Heart left ventricle (tissue), 16 donors: ENCODE measurements around the gene GTF2I. TPM values are rescaled to one million over a fixed set of nuclear protein-coding genes. Genes with fewer than 3 reads are reported as not detected.

Source experiments
- ATAC-seq, 4 donors: fragments of 200-7000 bp; cut with Tn5 transposase; one replicate each; pipeline ENCODE4 v1.9.1; 2020 to 2022; ENCODE audit warnings: moderate library complexity in 4 of 4, mild to moderate bottlenecking in 3 of 4, moderate number of reproducible peaks in 1 of 4
- DNase-seq, 5 donors: peaks; one replicate each; pipeline ENCODE4 v3.0.0-alpha.2; 2020
- H3K27ac ChIP-seq, 12 donors: fragments of 200-600 bp; sonication (generic) in 4 of 12; one replicate each; pipeline versions ENCODE4 v1.5.0 to v1.8.0; 2016 to 2022; ENCODE audit warnings: mild to moderate bottlenecking in 2 of 12
- H3K27me3 ChIP-seq, 9 donors: fragments of 200-600 bp; sonication (generic) in 2 of 9; one replicate each; pipeline versions ENCODE4 v1.5.1 to v1.8.0; 2016 to 2022; ENCODE audit warnings: mild to moderate bottlenecking in 3 of 9
- H3K36me3 ChIP-seq, 9 donors: fragments of 200-600 bp; sonication (generic) in 2 of 9; one replicate each; pipeline versions ENCODE4 v1.5.0 to v1.8.0; 2018 to 2022; ENCODE audit warnings: mild to moderate bottlenecking in 2 of 9
- H3K4me1 ChIP-seq, 12 donors: fragments of 200-600 bp; sonication (generic) in 4 of 12; one replicate each; pipeline versions ENCODE4 v1.5.0 to v1.8.0; 2016 to 2022; ENCODE audit warnings: mild to moderate bottlenecking in 3 of 12
- H3K4me3 ChIP-seq, 12 donors: fragments of 200-600 bp; sonication (generic) in 4 of 12; one replicate each; pipeline versions ENCODE4 v1.5.0 to v1.8.0; 2017 to 2022; ENCODE audit warnings: mild to moderate bottlenecking in 9 of 12, moderate library complexity in 4 of 12
- H3K9me3 ChIP-seq, 12 donors: fragments of 200-600 bp; sonication (generic) in 4 of 12; one replicate each; pipeline versions ENCODE4 v1.5.0 to v1.8.0; 2016 to 2022; ENCODE audit warnings: mild to moderate bottlenecking in 1 of 12
- CTCF ChIP-seq, 12 donors: fragments of 200-600 bp; sonication (generic) in 4 of 12; IDR thresholded peaks; one replicate each; pipeline versions ENCODE4 v1.5.0 to v1.8.0; 2018 to 2022; ENCODE audit warnings: antibody characterized with exemption in 12 of 12, mild to moderate bottlenecking in 5 of 12
- POLR2A ChIP-seq, 2 donors: fragments of 450-650 bp; IDR thresholded peaks; one replicate each; pipeline ENCODE4 v1.6.1; 2017; ENCODE audit warnings: antibody characterized with exemption in 2 of 2, mild to moderate bottlenecking in 2 of 2, moderate library complexity in 2 of 2
- WGBS, 4 donors: extraction: QIAGEN DNeasy Blood & Tissue Kit in 2 of 4; methylation state at CpG; one replicate each; pipeline versions ENCODE4 v1.1.5 to v1.1.7; 2013 to 2018; 5-methylcytosine and 5-hydroxymethylcytosine counted together
- intact Hi-C, 10 donors: fragments of 100-400 bp; cut with DNase I; formaldehyde crosslinking; loops; one replicate each; pipeline versions ENCODE4 v1.11.1 to v1.14.2; 2022
- polyA plus RNA-seq, 2 donors: library from polyadenylated mRNA; stranded (reverse); fragments of 200-250 nt; gene quantifications; one replicate each; pipeline ENCODE4 v1.2.3, GENCODE V29; 2013
- total RNA-seq, 9 donors: library from RNA; depleted of rRNA in 2 of 9; stranded (reverse); fragments of >200 nt in 2 of 9; fragmentation: NEBNext Ultra II Directional in 3 of 9; extraction: Animal tissue kit (Norgen Biotek cat#: 25700) in 3 of 9; gene quantifications; one replicate each; pipeline versions ENCODE4 v1.1.0 to v1.2.4, GENCODE V29; 2016 to 2023
- donor health status: ischemic (EF 13 %, LVEDD 7.1; RV severe dilation, severe dysfunction).
- donor health status: healthy with polysubstance abuse.
- donor health status: DM: no; HTN: yes; CAD: no.
- donor health status: DM: no; HTN: no; CAD: no.
- donor health status: ischemic (EF 25% LVEDD 6.9; RV normal size, moderate dysfunction).
- donor health status: ischemic (EF 25% LVEDD 5.7; RV mildly dilated, moderate dysfunction).
- donor health status: healthy.
- donor health status: DM: yes; HTN: yes; CAD: no.
- donor health status: ischemic (EF 35%, LVEDD 5.7; RV mildly dilated, moderate dysfunction).
- donor health status: nonischemic (EF 11% LVEDD 7.7; RV severe dilation, severe dysfunction).
- donor health status: DM: yes; HTN: yes; CAD: no.
- donor health status: PGD.
- donor health status: ischemic (EF 29% LVEDD 5.4; RV normal size, mild dysfunction).
- donor health status: nonischemic (EF 23%, LVEDD 6.1; RV moderate dilation, normal function).

Gene GTF2I
- total and polyA plus RNA-seq, 11 donors: 28.8 to 135 (median 113) TPM

DNA sequence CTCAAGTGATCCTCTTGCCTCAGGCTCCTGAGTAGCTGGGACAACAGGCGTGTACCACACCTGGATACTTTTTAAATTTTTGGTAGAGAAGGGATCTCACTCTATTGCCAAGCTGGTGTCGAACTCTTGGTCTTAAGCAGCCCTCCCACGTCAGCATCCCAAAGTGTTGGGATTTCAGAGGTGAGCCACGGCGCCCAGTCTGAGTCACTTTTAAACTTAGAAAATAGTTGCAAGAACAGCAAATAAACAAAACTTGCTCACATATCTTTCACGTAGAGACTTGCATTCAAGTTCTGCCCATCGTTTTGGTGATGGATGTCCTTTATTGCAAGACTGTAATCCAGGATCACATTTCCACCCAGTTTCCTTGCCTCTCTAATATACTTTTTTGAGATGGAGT is 16.6 kb downstream of the GTF2I start:
- ATAC-seq (no peak), DNase-seq (no peak)
- no peak overlapping the region for H3K27ac ChIP-seq
- WGBS, 4 donors: 88 to 92% (median 91%) methylated on average over 7 of the region's 7 CpGs
- H3K36me3 ChIP-seq: peaks cover 0 to 32% (median 10%) of the 10 kb centered on the region in 9 donors
- H3K4me3 ChIP-seq: no peak overlapping the region
- H3K4me1 ChIP-seq: peaks cover 5 to 42% (median 25%) of the 10 kb centered on the region in 12 donors
- intact Hi-C loops: loop anchor here in 1 of 10 donors (5.0 kb wide), 1 partner anchor 38 kb away; no protein-coding TSS in a partner anchor
- H3K27me3 ChIP-seq: no peaks in the 10 kb centered on the region
- no peaks in the 10 kb centered on the region for H3K9me3 ChIP-seq
- TF ChIP-seq POLR2A (IDR thresholded peaks at IDR 0.05): no peak
- TF ChIP-seq CTCF (IDR thresholded peaks at IDR 0.05): no peak

DNA sequence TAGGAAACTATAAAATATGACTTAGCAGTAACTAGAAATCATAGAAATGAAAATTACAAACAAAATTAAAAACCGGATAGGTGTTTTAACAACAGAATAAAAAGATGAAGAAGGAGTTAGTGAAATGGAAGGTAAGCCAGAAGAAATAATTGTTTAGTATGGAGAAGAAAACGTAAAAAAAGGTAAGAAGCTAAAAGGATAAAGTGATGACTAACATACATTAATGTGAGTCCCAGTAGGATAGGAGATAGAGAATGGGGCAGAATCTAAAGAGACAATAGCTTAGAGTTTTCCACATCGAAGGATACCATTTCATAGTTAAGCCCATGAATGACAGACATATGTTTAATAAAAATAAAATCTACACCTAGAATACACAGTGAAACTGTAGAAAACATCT is 25.3 kb downstream of the GTF2I start:
- H3K4me3 ChIP-seq: no peak overlapping the region
- intact Hi-C loops: loop anchor here in 1 of 10 donors (2.0 kb wide), 1 partner anchor 20 kb away; no protein-coding TSS in a partner anchor
- no peak overlapping the region for H3K27ac ChIP-seq
- no peaks in the 10 kb centered on the region for H3K27me3 ChIP-seq
- 95 to 99% (median 96%) methylated on average over 3 of the region's 3 CpGs for WGBS, 4 donors
- H3K4me1 ChIP-seq: peaks cover 0 to 24% (median 2%) of the 10 kb centered on the region in 12 donors
- ATAC-seq (no peak), DNase-seq (no peak)
- TF ChIP-seq POLR2A (IDR thresholded peaks at IDR 0.05) (no peak), CTCF (IDR thresholded peaks at IDR 0.05) (no peak)
- H3K9me3 ChIP-seq: no peaks in the 10 kb centered on the region
- peaks cover 0 to 19% (median 2%) of the 10 kb centered on the region in 9 donors for H3K36me3 ChIP-seq

DNA sequence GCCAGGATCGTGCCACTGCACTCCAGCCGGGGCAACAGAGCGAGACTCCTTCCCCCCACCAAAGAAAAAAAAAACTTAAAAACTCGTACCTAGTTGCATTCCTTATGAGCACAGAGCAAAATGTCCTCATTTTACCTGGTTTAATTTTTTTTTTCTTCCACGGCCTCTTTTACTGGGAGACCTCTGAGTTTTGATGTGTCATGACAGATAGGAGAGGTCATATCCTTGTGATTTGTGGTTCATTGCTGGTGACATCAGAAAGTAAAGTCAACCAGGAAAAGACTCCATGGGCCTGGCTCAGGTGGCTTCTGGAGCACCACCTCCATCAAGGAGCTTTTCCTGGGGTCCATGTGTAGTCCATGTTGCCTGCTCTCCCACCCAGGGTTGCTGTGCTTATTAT is 26.3 kb downstream of the GTF2I start:
- Histone ChIP-seq H3K4me1 (peaks cover 0 to 24% (median 2%) of the 10 kb centered on the region in 12 donors), H3K27me3 (no peaks in the 10 kb centered on the region), H3K27ac (no peak overlapping the region), H3K9me3 (no peaks in the 10 kb centered on the region), H3K36me3 (peaks cover 0 to 11% (median 0%) of the 10 kb centered on the region in 9 donors), H3K4me3 (no peak overlapping the region)
- ATAC-seq: no peak
- intact Hi-C loops: loop anchor here in 1 of 10 donors (2.0 kb wide), 1 partner anchor 21 kb away; no protein-coding TSS in a partner anchor
- DNase-seq: no peak
- no peak for TF ChIP-seq POLR2A (IDR thresholded peaks at IDR 0.05)
- no peak for TF ChIP-seq CTCF (IDR thresholded peaks at IDR 0.05)
- WGBS, 4 donors: 88 to 95% (median 92%) methylated on average over 5 of the region's 5 CpGs

- DNase-seq (no peak), ATAC-seq (no peak)
- no peaks in the 10 kb centered on the region for H3K9me3 ChIP-seq
- H3K4me1 ChIP-seq: peaks cover 0 to 24% (median 2%) of the 10 kb centered on the region in 12 donors
- TF ChIP-seq CTCF (IDR thresholded peaks at IDR 0.05): no peak
- no peak for TF ChIP-seq POLR2A (IDR thresholded peaks at IDR 0.05)
- intact Hi-C loops: no loop called here
- no peak overlapping the region for H3K4me3 ChIP-seq
- peaks cover 0 to 12% (median 6%) of the 10 kb centered on the region in 9 donors for H3K36me3 ChIP-seq
- 67 to 73% (median 69%) methylated on average over 11 of the region's 11 CpGs for WGBS, 4 donors
- no peak overlapping the region for H3K27ac ChIP-seq
- H3K27me3 ChIP-seq: no peaks in the 10 kb centered on the region
Observed at GRCh38 chr7:74684473-74684872, 27.0 kb downstream of the GTF2I start.
